ENCODE measurements around the gene CRIP2. TPM values are rescaled to one million over a fixed set of nuclear protein-coding genes. Genes with fewer than 3 reads are reported as not detected.
A peak's percentile ranks its signal among the peaks of the same experiment; 100 is the strongest.

The CRIP2 gene
- polyA plus RNA-seq, 3 donors from 2014 or later: 5.7 to 30.2 (median 18.1) TPM

DNA sequence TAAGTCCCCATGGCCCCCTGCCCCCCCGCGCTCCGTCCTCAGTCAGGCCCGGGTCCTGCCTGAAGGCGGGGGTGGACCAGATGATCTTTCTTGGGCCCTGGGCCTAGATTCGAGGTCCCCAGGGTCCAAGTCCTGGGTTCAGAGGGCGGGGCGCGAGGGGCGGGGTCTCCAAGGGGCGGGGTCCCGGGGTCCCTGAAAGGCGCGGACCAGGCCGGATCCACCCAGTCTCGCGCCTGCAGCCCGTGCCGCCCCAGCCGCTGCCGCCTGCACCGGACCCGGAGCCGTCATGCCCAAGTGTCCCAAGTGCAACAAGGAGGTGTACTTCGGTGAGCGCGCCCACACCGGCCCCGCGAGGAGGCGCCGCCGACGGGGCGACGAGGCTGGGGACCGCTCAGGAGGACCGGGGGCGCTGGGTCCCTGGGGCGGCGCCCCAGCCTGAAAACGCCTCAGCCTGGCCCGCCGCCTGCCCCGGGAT lies 12.4 kb downstream of the CRIP2 start:
- Mint-ChIP-seq H3K27ac (peak overlapping the region; percentile 69 to 96 (median 94)), H3K4me1 (peaks cover 37 to 56% of the 10 kb centered on the region in 2 donors), H3K27me3 (ENCODE audit: low read depth in 3 of 3) (peaks cover 30 to 55% (median 49%) of the 10 kb centered on the region in 3 donors), H3K36me3 (no peaks in the 10 kb centered on the region), H3K4me3 (peak overlapping the region; percentile 87 to 91 (median 87)), H3K9me3 (no peaks in the 10 kb centered on the region)
- DNase-seq: peak; percentile 70 to 73 (median 72)

- peak; percentile 89 for DNase-seq
- Mint-ChIP-seq H3K9me3 (no peaks in the 10 kb centered on the region), H3K27me3 (ENCODE audit: low read depth in 3 of 3) (peaks cover 26 to 56% (median 47%) of the 10 kb centered on the region in 3 donors), H3K27ac (peak overlapping the region; percentile 85 to 96 (median 94)), H3K4me3 (peak overlapping the region; percentile 85 to 91 (median 87)), H3K4me1 (peaks cover 33 to 51% of the 10 kb centered on the region in 2 donors), H3K36me3 (no peaks in the 10 kb centered on the region)
These were observed 12.9 kb downstream of the CRIP2 start for GRCh38 chr14:105487449-105487985.

DNA sequence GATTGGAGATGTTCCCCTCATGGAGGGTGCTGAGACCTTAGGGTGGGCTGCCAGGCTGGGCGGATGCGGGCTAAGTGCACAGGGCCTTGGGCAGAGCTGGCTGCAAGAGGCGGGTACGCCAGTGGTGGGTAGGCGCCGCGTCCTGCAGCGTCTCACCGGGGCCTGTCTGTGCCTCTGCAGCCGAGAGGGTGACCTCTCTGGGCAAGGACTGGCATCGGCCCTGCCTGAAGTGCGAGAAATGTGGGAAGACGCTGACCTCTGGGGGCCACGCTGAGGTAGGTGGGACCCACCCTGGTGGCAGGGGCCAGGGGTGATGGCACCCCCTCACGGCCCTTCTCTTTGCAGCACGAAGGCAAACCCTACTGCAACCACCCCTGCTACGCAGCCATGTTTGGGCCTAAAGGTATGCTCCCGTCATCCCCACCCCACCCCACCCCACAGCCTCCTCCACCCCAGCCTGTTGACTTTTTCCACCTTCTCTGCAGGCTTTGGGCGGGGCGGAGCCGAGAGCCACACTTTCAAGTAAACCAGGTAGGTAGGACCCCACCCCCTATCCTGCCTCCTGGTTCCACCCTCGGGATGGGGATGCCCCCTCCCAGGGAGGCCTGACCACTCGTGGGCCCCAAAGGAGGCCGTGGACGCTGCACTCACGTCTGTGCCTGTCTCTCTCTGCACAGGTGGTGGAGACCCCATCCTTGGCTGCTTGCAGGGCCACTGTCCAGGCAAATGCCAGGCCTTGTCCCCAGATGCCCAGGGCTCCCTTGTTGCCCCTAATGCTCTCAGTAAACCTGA lies 13.6 kb downstream of the CRIP2 start:
- peaks cover 33 to 48% of the 10 kb centered on the region in 2 donors for H3K4me1 Mint-ChIP-seq
- no peak for DNase-seq

GRCh38 chr14:105488781-105489541 lies 14.3 kb downstream of the CRIP2 start:
- Mint-ChIP-seq H3K4me1 (peaks cover 33 to 47% of the 10 kb centered on the region in 2 donors), H3K9me3 (no peaks in the 10 kb centered on the region)

More for the DNA sequence above, 13.6 kb downstream of the CRIP2 start:
- no peaks in the 10 kb centered on the region for H3K36me3 Mint-ChIP-seq
- no peaks in the 10 kb centered on the region for H3K9me3 Mint-ChIP-seq
- H3K27me3 Mint-ChIP-seq (ENCODE audit: low read depth in 3 of 3): peaks cover 26 to 56% (median 47%) of the 10 kb centered on the region in 3 donors
- peak overlapping the region; percentile 85 to 97 (median 94) for H3K27ac Mint-ChIP-seq
- peak overlapping the region; percentile 85 to 92 (median 89) for H3K4me3 Mint-ChIP-seq

GRCh38 chr14:105489542-105490266 lies 15.1 kb downstream of the CRIP2 start:
- peaks cover 27 to 40% of the 10 kb centered on the region in 2 donors for H3K4me1 Mint-ChIP-seq
- no peaks in the 10 kb centered on the region for H3K36me3 Mint-ChIP-seq
- peaks cover 22 to 56% (median 44%) of the 10 kb centered on the region in 3 donors for H3K27me3 Mint-ChIP-seq (ENCODE audit: low read depth in 3 of 3)
- H3K4me3 Mint-ChIP-seq: peak overlapping the region; percentile 84 to 92 (median 89)
- H3K9me3 Mint-ChIP-seq: no peaks in the 10 kb centered on the region
- peak; percentile 86 to 88 (median 88) for DNase-seq
- peak overlapping the region; percentile 85 to 100 (median 94) for H3K27ac Mint-ChIP-seq

More at GRCh38 chr14:105488781-105489541, 14.3 kb downstream of the CRIP2 start:
- Mint-ChIP-seq H3K27ac (peak overlapping the region; percentile 85 to 100 (median 94)), H3K36me3 (no peaks in the 10 kb centered on the region), H3K27me3 (ENCODE audit: low read depth in 3 of 3) (peaks cover 26 to 60% (median 45%) of the 10 kb centered on the region in 3 donors), H3K4me3 (peak overlapping the region; percentile 87 to 92 (median 89))
- DNase-seq: no peak

DNA sequence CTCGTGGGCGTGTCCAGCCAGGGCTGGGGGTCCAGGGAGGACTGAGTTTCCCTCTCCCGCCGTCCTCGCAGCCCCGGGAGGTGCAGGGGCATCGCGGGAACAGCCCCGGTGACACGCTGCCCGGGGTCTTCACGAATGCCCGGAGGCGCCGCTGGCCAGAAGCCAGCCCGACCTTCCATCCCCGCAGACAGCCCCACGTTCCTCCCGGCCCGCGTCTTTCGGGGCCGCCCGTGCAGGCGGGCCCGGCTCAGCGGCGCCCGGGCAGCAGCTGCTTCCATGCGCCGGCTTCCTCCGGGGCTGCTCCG lies 15.6 kb downstream of the CRIP2 start:
- no peak for DNase-seq
- Mint-ChIP-seq H3K4me1 (peaks cover 26 to 37% of the 10 kb centered on the region in 2 donors), H3K4me3 (peak overlapping the region in 4 of 5 donors; percentile 84 to 92 (median 88)), H3K9me3 (no peaks in the 10 kb centered on the region), H3K36me3 (no peaks in the 10 kb centered on the region), H3K27me3 (ENCODE audit: low read depth in 3 of 3) (peaks cover 22 to 56% (median 44%) of the 10 kb centered on the region in 3 donors), H3K27ac (peak overlapping the region in 3 of 6 donors; percentile 50 to 92 (median 85))

DNA sequence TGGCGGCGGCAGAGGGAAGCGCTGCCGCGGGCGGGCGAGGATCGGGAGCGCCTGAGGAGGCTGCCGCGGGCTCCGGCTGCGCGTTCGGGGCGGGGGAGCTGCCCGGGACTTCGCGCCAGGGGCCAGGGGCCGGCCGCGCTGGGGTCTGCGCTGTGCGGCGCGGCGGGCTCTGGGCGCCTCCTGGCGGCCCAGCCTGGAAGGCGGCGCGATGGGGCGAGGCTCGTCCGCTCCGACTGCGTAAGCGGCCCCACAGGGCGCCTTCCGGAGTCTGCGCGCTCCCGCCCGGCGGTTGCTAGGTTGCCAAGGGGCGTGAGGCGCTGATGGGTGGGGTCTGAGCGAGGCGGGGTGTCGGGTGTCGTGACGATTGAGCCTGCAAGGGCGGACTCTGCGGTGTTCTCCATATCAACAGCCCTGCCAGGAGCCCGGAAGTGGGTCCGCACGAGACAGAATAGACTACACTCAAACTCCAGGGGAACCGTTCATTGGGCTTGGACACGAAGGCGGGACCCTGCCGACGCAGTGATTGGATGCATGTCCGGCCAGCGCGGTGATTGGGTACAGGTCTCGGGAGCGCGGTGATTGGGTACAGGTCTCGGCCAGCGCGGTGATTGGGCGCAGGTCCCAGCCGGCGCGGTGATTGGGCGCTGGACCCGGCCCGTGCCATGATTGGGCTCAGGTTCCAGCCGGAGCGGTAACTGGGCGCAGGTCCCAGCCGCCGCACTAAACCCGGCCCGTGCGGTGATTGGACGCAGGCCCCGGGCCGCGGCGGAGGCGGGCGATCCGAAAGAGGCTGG lies 16.1 kb downstream of the CRIP2 start, which contains the start of gene TEDC1:
Gene TEDC1, plus strand, starts transcription at position 675 of the 794 bp plus-strand sequence. CDS start 130 bp downstream, outside the sequence.
- Mint-ChIP-seq H3K4me1 (peaks cover 26 to 31% of the 10 kb centered on the region in 2 donors), H3K36me3 (no peaks in the 10 kb centered on the region), H3K4me3 (peak within 1 kb of the TSS; percentile 81 to 92 (median 91)), H3K9me3 (no peaks in the 10 kb centered on the region), H3K27me3 (ENCODE audit: low read depth in 3 of 3) (peaks cover 22 to 54% (median 39%) of the 10 kb centered on the region in 3 donors), H3K27ac (peak within 1 kb of the TSS; percentile 87 to 97 (median 94))
- DNase-seq: peak; percentile 100

- H3K4me3 Mint-ChIP-seq: peak overlapping the region; percentile 81 to 91 (median 88)
- H3K27ac Mint-ChIP-seq: peak overlapping the region; percentile 87 to 97 (median 92)
- no peaks in the 10 kb centered on the region for H3K36me3 Mint-ChIP-seq
- no peaks in the 10 kb centered on the region for H3K9me3 Mint-ChIP-seq
- H3K4me1 Mint-ChIP-seq: peaks cover 25 to 27% of the 10 kb centered on the region in 2 donors
- DNase-seq: peak; percentile 81 to 85 (median 82)
- H3K27me3 Mint-ChIP-seq (ENCODE audit: low read depth in 3 of 3): peaks cover 22 to 48% (median 34%) of the 10 kb centered on the region in 3 donors
These were observed 16.8 kb downstream of the CRIP2 start for GRCh38 chr14:105491366-105491973.

DNA sequence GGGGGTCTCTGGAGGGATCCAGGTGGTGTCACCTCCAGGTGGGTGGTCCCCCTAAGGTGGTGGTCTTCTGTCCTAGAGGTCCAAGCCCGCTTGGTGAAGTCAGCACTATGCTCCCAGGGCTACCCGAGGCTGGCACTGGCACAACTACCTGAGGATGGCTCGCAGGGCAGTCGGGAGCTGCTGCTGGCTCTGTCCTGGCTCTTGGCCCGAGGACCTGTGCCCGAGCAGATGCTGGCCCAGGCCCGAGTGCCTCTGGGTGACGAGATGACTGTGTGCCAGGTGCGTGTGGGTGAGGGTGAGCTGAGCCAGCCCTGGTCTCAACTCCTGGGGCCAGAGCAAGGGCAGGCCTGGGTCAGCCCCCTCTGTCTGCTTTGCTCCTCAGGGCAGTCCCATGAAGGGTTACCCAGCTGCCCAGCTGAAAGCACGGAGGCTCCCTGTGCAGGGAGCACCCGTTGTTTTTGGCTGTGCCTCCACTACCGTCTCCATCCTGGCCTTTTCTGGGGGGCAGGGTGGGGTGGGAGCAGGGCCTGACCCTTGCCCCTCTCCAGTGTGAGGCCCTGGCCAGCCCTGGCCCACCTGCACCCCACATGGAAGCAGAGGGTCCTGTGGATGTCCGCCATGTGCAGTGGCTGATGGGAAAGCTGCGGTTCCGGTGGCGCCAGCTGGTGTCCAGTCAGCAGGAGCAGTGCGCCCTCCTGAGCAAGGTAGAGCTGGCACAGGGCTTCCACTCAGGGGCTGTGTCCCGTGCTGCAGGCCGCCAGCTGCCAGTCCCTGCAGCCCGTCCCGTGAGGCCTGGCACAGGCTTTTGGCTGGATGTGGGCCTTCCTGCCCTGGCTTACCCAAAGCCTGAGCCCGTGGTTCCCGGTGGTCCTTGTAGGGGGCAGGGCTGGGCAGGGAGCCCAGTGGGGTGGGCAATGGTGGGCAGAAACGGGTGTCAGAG lies 17.7 kb downstream of the CRIP2 start:
- DNase-seq: no peak
- H3K27ac Mint-ChIP-seq: peak overlapping the region; percentile 87 to 95 (median 92)
- peaks cover 20 to 25% of the 10 kb centered on the region in 2 donors for H3K4me1 Mint-ChIP-seq
- no peaks in the 10 kb centered on the region for H3K36me3 Mint-ChIP-seq
- H3K9me3 Mint-ChIP-seq: no peaks in the 10 kb centered on the region
- peak overlapping the region; percentile 81 to 88 (median 86) for H3K4me3 Mint-ChIP-seq
- peaks cover 21 to 47% (median 37%) of the 10 kb centered on the region in 3 donors for H3K27me3 Mint-ChIP-seq (ENCODE audit: low read depth in 3 of 3)

GRCh38 chr14:105492971-105493871 lies 18.6 kb downstream of the CRIP2 start:
- Mint-ChIP-seq H3K4me3 (peak overlapping the region in 1 of 5 donors; percentile 33), H3K9me3 (no peaks in the 10 kb centered on the region), H3K36me3 (no peaks in the 10 kb centered on the region), H3K4me1 (peaks cover 13 to 18% of the 10 kb centered on the region in 2 donors), H3K27ac (peak overlapping the region in 1 of 6 donors; percentile 69), H3K27me3 (ENCODE audit: low read depth in 3 of 3) (peaks cover 15 to 46% (median 30%) of the 10 kb centered on the region in 3 donors)
- DNase-seq: no peak

Measured in immature natural killer cell (primary cell).